ENCODE data around the gene TLX2. TPM values are rescaled to one million over a fixed set of nuclear protein-coding genes. Genes with fewer than 3 reads are reported as not detected.
"Not testable (repeated sequence)": the region's sequence is repeated elsewhere in the genome, so short reads cannot be mapped to it uniquely, and the experiment has no call there.

The TLX2 gene
- not detected for polyA plus RNA-seq (ENCODE audit: low read depth in 6 of 6)

GRCh38 chr2:74514368-74515270 is at the start of gene TLX2:
TLX2 (plus strand) TSS chr2:74514450; CDS start chr2:74514807, 357 bp downstream.
- H3K9me3 Mint-ChIP-seq, result peaks cover 0 to 3% (median 0%) of the 10 kb centered on the region in 7 donors
- peak within 1 kb of the TSS; percentile 59 to 89 (median 79) for H3K4me3 Mint-ChIP-seq
- ATAC-seq (ENCODE audit: low read depth in 2 of 2), result peak; percentile 22 to 28
- DNase-seq, result peak; percentile 24
- peak within 1 kb of the TSS in 2 of 6 donors; percentile 33 to 92 for H3K27ac Mint-ChIP-seq
- H3K4me1 Mint-ChIP-seq, result peaks cover 13 to 27% (median 25%) of the 10 kb centered on the region in 3 donors
- H3K36me3 Mint-ChIP-seq, result no peaks in the 10 kb centered on the region
- H3K27me3 Mint-ChIP-seq, result peaks cover 64 to 89% (median 78%) of the 10 kb centered on the region in 3 donors

- not testable (repeated sequence) for H3K27me3 Mint-ChIP-seq; H3K9me3 Mint-ChIP-seq; DNase-seq; ATAC-seq (ENCODE audit: low read depth in 2 of 2)
- Mint-ChIP-seq H3K4me1 (peaks cover 21 to 28% (median 22%) of the 10 kb centered on the region in 3 donors), H3K4me3 (peak overlapping the region; percentile 47 to 92 (median 68)), H3K36me3 (peaks cover 0 to 17% of the 10 kb centered on the region in 2 donors), H3K27ac (peak overlapping the region in 5 of 6 donors; percentile 20 to 85 (median 54))
These were observed 43.5 kb upstream of the TLX2 start for GRCh38 chr2:74470742-74471141.

GRCh38 chr2:74471332-74472065 is 42.8 kb upstream of the TLX2 start:
- Mint-ChIP-seq H3K27me3 (no peaks in the 10 kb centered on the region), H3K36me3 (peaks cover 0 to 17% of the 10 kb centered on the region in 2 donors), H3K9me3 (no peaks in the 10 kb centered on the region), H3K4me1 (peaks cover 21 to 27% (median 21%) of the 10 kb centered on the region in 3 donors), H3K27ac (peak overlapping the region; percentile 96 to 98 (median 98)), H3K4me3 (peak overlapping the region; percentile 92 to 98 (median 97))
- DNase-seq (no peak), ATAC-seq (ENCODE audit: low read depth in 2 of 2) (no peak)

GRCh38 chr2:74472086-74472944 is 41.9 kb upstream of the TLX2 start, which contains the start of gene MRPL53:
MRPL53 (minus strand) TSS chr2:74472680; CDS start chr2:74472660, 20 bp downstream.
- Mint-ChIP-seq H3K27me3 (no peaks in the 10 kb centered on the region), H3K36me3 (peaks cover 0 to 17% of the 10 kb centered on the region in 2 donors), H3K4me1 (peaks cover 21 to 27% (median 21%) of the 10 kb centered on the region in 3 donors), H3K4me3 (peak within 1 kb of the TSS; percentile 92 to 98 (median 97)), H3K27ac (peak within 1 kb of the TSS; percentile 96 to 98 (median 98)), H3K9me3 (no peaks in the 10 kb centered on the region)
- peak; percentile 91 for DNase-seq
- peak; percentile 95 to 97 for ATAC-seq (ENCODE audit: low read depth in 2 of 2)

- peaks cover 21 to 31% (median 21%) of the 10 kb centered on the region in 3 donors for H3K4me1 Mint-ChIP-seq
- H3K9me3 Mint-ChIP-seq, result no peaks in the 10 kb centered on the region
- peak overlapping the region; percentile 96 to 98 (median 98) for H3K27ac Mint-ChIP-seq
- H3K36me3 Mint-ChIP-seq, result peaks cover 0 to 17% of the 10 kb centered on the region in 2 donors
- no peak for DNase-seq
- ATAC-seq (ENCODE audit: low read depth in 2 of 2), result no peak
- H3K27me3 Mint-ChIP-seq, result no peaks in the 10 kb centered on the region
- peak overlapping the region; percentile 92 to 98 (median 97) for H3K4me3 Mint-ChIP-seq
These were observed 41.3 kb upstream of the TLX2 start for GRCh38 chr2:74472945-74473258.

GRCh38 chr2:74474481-74474880 is 39.8 kb upstream of the TLX2 start:
- ATAC-seq (ENCODE audit: low read depth in 2 of 2) (no peak), DNase-seq (no peak)
- H3K9me3 Mint-ChIP-seq, result no peaks in the 10 kb centered on the region
- H3K27me3 Mint-ChIP-seq, result no peaks in the 10 kb centered on the region
- peak overlapping the region in 1 of 6 donors; percentile 18 for H3K27ac Mint-ChIP-seq
- H3K4me3 Mint-ChIP-seq, result peak overlapping the region in 2 of 8 donors; percentile 12 to 92
- peaks cover 21 to 31% (median 21%) of the 10 kb centered on the region in 3 donors for H3K4me1 Mint-ChIP-seq
- peaks cover 0 to 17% of the 10 kb centered on the region in 2 donors for H3K36me3 Mint-ChIP-seq

- Mint-ChIP-seq H3K9me3 (no peaks in the 10 kb centered on the region), H3K4me3 (peak overlapping the region in 2 of 8 donors; percentile 37 to 92), H3K27me3 (no peaks in the 10 kb centered on the region), H3K4me1 (peaks cover 19 to 31% (median 20%) of the 10 kb centered on the region in 3 donors), H3K36me3 (peaks cover 0 to 17% of the 10 kb centered on the region in 2 donors), H3K27ac (peak overlapping the region in 1 of 6 donors; percentile 18)
- no peak for ATAC-seq (ENCODE audit: low read depth in 2 of 2)
- no peak for DNase-seq
These were observed 39.4 kb upstream of the TLX2 start for GRCh38 chr2:74474899-74475298.

- H3K4me3 Mint-ChIP-seq, result peak overlapping the region; percentile 95 to 100 (median 100)
- ATAC-seq (ENCODE audit: low read depth in 2 of 2) (no peak), DNase-seq (no peak)
- H3K27me3 Mint-ChIP-seq, result no peaks in the 10 kb centered on the region
- peak overlapping the region in 2 of 6 donors; percentile 38 to 44 for H3K27ac Mint-ChIP-seq
- H3K4me1 Mint-ChIP-seq, result peaks cover 22 to 39% (median 29%) of the 10 kb centered on the region in 3 donors
- peaks cover 0 to 5% of the 10 kb centered on the region in 2 donors for H3K36me3 Mint-ChIP-seq
- H3K9me3 Mint-ChIP-seq, result no peaks in the 10 kb centered on the region
These were observed 32.8 kb upstream of the TLX2 start for GRCh38 chr2:74481431-74481830.

GRCh38 chr2:74481961-74482800 is 32.1 kb upstream of the TLX2 start:
- DNase-seq (no peak), ATAC-seq (ENCODE audit: low read depth in 2 of 2) (peak; percentile 40 to 46)
- H3K9me3 Mint-ChIP-seq, result no peaks in the 10 kb centered on the region
- peaks cover 28 to 39% (median 34%) of the 10 kb centered on the region in 3 donors for H3K4me1 Mint-ChIP-seq
- H3K27me3 Mint-ChIP-seq, result no peaks in the 10 kb centered on the region
- peak overlapping the region; percentile 95 to 100 (median 98) for H3K27ac Mint-ChIP-seq
- peaks cover 0 to 12% of the 10 kb centered on the region in 2 donors for H3K36me3 Mint-ChIP-seq
- H3K4me3 Mint-ChIP-seq, result peak overlapping the region; percentile 95 to 100 (median 100)

- Mint-ChIP-seq H3K9me3 (no peaks in the 10 kb centered on the region), H3K36me3 (peaks cover 0 to 12% of the 10 kb centered on the region in 2 donors), H3K4me1 (peaks cover 28 to 35% (median 34%) of the 10 kb centered on the region in 3 donors), H3K4me3 (peak within 1 kb of the TSS; percentile 95 to 100 (median 100)), H3K27ac (peak within 1 kb of the TSS; percentile 95 to 100 (median 98)), H3K27me3 (no peaks in the 10 kb centered on the region)
- DNase-seq, result peak; percentile 95
- ATAC-seq (ENCODE audit: low read depth in 2 of 2), result peak; percentile 92 to 93
These were observed 31.2 kb upstream of the TLX2 start, which contains the start of the genes CCDC142 and TTC31 for GRCh38 chr2:74482801-74483674. CCDC142 (minus strand) TSS chr2:74482998; CDS start chr2:74482837, 161 bp downstream. TTC31 (plus strand) TSS chr2:74483081; CDS start chr2:74483096, 15 bp downstream.

GRCh38 chr2:74483675-74484164 is 30.5 kb upstream of the TLX2 start:
- DNase-seq; ATAC-seq (ENCODE audit: low read depth in 2 of 2); H3K9me3 Mint-ChIP-seq; H3K27me3 Mint-ChIP-seq: not testable (repeated sequence)
- peaks cover 28 to 35% (median 34%) of the 10 kb centered on the region in 3 donors for H3K4me1 Mint-ChIP-seq
- H3K27ac Mint-ChIP-seq, result peak overlapping the region in 5 of 6 donors; percentile 29 to 99 (median 95)
- H3K4me3 Mint-ChIP-seq, result peak overlapping the region; percentile 95 to 100 (median 100)
- peaks cover 0 to 12% of the 10 kb centered on the region in 2 donors for H3K36me3 Mint-ChIP-seq

Measured in naive B cell (primary cell).